Brain microvascular endothelial cell (primary cell): Measurements from ENCODE around the gene GOSR2.

Experiments used
- DNase-seq: peaks from one replicate; pipeline ENCODE4 v3.0.0-alpha.2; 2020
- H3K27ac ChIP-seq: fragments of 250-450 bp; sonication (Bioruptor Pico); 2 replicates; pipeline ENCODE4 v1.5.1; 2020; ENCODE audit warnings: mild to moderate bottlenecking, moderate library complexity
- H3K27me3 ChIP-seq: fragments of 250-450 bp; sonication (Bioruptor Pico); replicated peaks from 2 replicates; pipeline ENCODE4 v1.5.1; 2020; ENCODE audit warnings: mild to moderate bottlenecking
- H3K36me3 ChIP-seq: fragments of 250-450 bp; sonication (Bioruptor Pico); replicated peaks from 2 replicates; pipeline ENCODE4 v1.5.1; 2020; ENCODE audit warnings: mild to moderate bottlenecking
- H3K4me3 ChIP-seq: 2 replicates; pipeline ENCODE4 v1.5.1; 2011; ENCODE audit warnings: low read depth, mild to moderate bottlenecking, control low read depth, low read length, moderate library complexity
- CTCF ChIP-seq: IDR thresholded peaks from 2 replicates; pipeline ENCODE4 v1.5.1; 2011; ENCODE audit warnings: low read depth, mild to moderate bottlenecking, moderate library complexity, low read length, control low read depth, inconsistent platforms; ENCODE audit errors: missing control alignments
- in situ Hi-C: cut with HindIII; loops from 2 replicates; pipeline ENCODE4 v1.10.0; 2017; ENCODE audit warnings: low sequenced_read_pairs, low pct_ligation_motif_present

GOSR2 gene

GRCh38 chr17:46991617-46992016 is 68.7 kb downstream of the GOSR2 start:
- DNase-seq, result no peak
- Histone ChIP-seq H3K27ac (no peak overlapping the region), H3K27me3 (peaks cover 2% of the 10 kb centered on the region), H3K4me3 (no peak overlapping the region), H3K36me3 (no peaks in the 10 kb centered on the region)
- no peak for TF ChIP-seq CTCF
- in situ Hi-C loops, result no loop called here
